Nephron progenitor cell (in vitro differentiated cells): ENCODE results near the gene TBC1D19.
"Not testable (repeated sequence)": the region's sequence is repeated elsewhere in the genome, so short reads cannot be mapped to it uniquely, and the experiment has no call there.

Source experiments
- DNase-seq: peaks from one replicate; pipeline ENCODE4 v3.0.0; 2021
- H3K27ac Mint-ChIP-seq: 2 replicates; pipeline ENCODE4 v1.8.0; 2021; ENCODE audit warnings: mild to moderate bottlenecking, moderate library complexity, mixed read lengths
- H3K27me3 Mint-ChIP-seq: 2 replicates; pipeline ENCODE4 v1.8.0; 2021; ENCODE audit warnings: mild to moderate bottlenecking, low read depth, mixed read lengths; ENCODE audit not compliant: poor library complexity
- H3K36me3 Mint-ChIP-seq: 2 replicates; pipeline ENCODE4 v1.8.0; 2021; ENCODE audit warnings: low read depth, mixed read lengths
- H3K4me1 Mint-ChIP-seq: 2 replicates; pipeline ENCODE4 v1.8.0; 2021; ENCODE audit warnings: mixed read lengths
- H3K4me3 Mint-ChIP-seq: 2 replicates; pipeline ENCODE4 v1.8.0; 2021; ENCODE audit warnings: mild to moderate bottlenecking, moderate library complexity, mixed read lengths
- H3K9me3 Mint-ChIP-seq: 2 replicates; pipeline ENCODE4 v1.8.0; 2021; ENCODE audit warnings: mild to moderate bottlenecking, moderate library complexity, mixed read lengths
- TF ChIP-seq, protein P1 (sequence below): fragments of 200-600 bp; sonication (generic); IDR thresholded peaks from 2 replicates; pipeline ENCODE4 v1.5.0; 2021; ENCODE audit warnings: antibody characterized with exemption

The TBC1D19 gene

DNA sequence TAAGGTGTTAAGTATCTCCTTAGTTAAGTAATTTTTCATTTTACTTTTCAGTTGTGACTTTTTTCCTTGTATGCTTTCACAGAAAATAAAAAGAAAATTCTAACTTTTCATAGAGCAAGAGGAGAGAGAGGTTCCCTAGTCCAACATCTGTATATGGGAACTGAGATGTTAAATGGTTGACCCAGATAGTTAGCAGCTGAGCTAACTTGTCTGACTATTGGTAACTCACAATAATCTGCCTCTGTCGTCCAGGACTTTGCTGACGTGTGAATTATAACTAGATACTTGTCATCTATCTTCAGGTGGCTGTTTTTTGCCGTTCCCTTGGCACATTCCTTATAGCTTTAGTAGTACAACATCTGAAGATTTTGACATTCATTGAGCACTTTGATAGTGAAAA, 29.9 kb downstream of the TBC1D19 start:
- Mint-ChIP-seq H3K36me3 (peaks cover 10% of the 10 kb centered on the region), H3K9me3 (no peaks in the 10 kb centered on the region), H3K4me3 (no peak overlapping the region), H3K27me3 (no peaks in the 10 kb centered on the region), H3K27ac (no peak overlapping the region), H3K4me1 (no peaks in the 10 kb centered on the region)
- TF ChIP-seq, protein P1, sequence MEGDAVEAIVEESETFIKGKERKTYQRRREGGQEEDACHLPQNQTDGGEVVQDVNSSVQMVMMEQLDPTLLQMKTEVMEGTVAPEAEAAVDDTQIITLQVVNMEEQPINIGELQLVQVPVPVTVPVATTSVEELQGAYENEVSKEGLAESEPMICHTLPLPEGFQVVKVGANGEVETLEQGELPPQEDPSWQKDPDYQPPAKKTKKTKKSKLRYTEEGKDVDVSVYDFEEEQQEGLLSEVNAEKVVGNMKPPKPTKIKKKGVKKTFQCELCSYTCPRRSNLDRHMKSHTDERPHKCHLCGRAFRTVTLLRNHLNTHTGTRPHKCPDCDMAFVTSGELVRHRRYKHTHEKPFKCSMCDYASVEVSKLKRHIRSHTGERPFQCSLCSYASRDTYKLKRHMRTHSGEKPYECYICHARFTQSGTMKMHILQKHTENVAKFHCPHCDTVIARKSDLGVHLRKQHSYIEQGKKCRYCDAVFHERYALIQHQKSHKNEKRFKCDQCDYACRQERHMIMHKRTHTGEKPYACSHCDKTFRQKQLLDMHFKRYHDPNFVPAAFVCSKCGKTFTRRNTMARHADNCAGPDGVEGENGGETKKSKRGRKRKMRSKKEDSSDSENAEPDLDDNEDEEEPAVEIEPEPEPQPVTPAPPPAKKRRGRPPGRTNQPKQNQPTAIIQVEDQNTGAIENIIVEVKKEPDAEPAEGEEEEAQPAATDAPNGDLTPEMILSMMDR = no peak
- DNase-seq = no peak

GRCh38 chr4:26619784-26620183, 35.9 kb downstream of the TBC1D19 start:
- no peaks in the 10 kb centered on the region for H3K27me3 Mint-ChIP-seq
- TF ChIP-seq, protein P1 = no peak
- H3K36me3 Mint-ChIP-seq = peaks cover 14% of the 10 kb centered on the region
- H3K4me3 Mint-ChIP-seq = no peak overlapping the region
- no peak for DNase-seq
- H3K27ac Mint-ChIP-seq = no peak overlapping the region
- peaks cover 19% of the 10 kb centered on the region for H3K4me1 Mint-ChIP-seq
- no peaks in the 10 kb centered on the region for H3K9me3 Mint-ChIP-seq

DNA sequence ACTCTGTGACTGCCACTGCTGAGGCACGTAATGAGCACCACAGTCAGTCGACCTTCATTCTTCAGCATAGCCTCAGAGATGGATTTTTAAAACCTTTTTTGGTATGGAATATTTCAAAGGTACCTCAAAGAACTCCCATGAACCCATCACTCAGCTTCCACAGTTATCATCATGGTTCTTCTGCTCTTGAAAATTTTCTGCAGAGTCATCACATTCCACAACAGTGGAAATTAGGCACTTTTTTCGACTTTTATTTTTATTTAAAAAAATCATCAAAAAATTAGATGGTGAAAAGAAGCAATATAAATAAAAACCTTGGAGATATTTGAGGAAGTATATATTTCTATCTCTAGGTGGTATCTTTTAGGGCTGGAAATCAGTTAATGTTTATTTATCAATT, 37.5 kb downstream of the TBC1D19 start:
- peaks cover 13% of the 10 kb centered on the region for H3K36me3 Mint-ChIP-seq
- H3K27ac Mint-ChIP-seq = no peak overlapping the region
- DNase-seq = no peak
- no peaks in the 10 kb centered on the region for H3K27me3 Mint-ChIP-seq
- TF ChIP-seq, protein P1 = no peak
- H3K9me3 Mint-ChIP-seq = peaks cover under 1% of the 10 kb centered on the region
- H3K4me1 Mint-ChIP-seq = peaks cover 23% of the 10 kb centered on the region
- no peak overlapping the region for H3K4me3 Mint-ChIP-seq

DNA sequence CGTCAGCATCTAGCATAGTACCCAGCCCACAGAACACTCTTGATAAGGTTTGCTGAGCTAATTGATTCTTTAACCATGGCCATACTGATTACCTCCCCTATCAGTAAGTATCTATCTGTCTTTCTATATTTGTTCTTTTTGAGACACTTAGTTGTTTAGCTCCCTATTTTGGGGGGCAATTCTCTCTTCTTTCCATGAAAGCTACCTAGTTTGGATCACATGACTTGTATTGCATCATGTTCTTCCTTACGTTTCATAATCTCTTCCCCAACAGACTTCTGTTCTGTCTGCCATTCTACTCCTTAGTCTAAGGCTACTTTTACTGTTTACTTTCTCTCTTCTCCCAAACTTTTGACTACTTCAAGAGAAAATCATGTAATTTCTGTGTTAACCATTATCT, 39.0 kb downstream of the TBC1D19 start:
- Mint-ChIP-seq H3K27ac (no peak overlapping the region), H3K27me3 (no peaks in the 10 kb centered on the region), H3K4me3 (no peak overlapping the region), H3K36me3 (peaks cover 14% of the 10 kb centered on the region), H3K9me3 (peaks cover 4% of the 10 kb centered on the region), H3K4me1 (peaks cover 23% of the 10 kb centered on the region)
- DNase-seq = no peak
- TF ChIP-seq, protein P1 = no peak

GRCh38 chr4:26626658-26627057, 42.8 kb downstream of the TBC1D19 start:
- not testable (repeated sequence) for H3K27ac Mint-ChIP-seq, H3K27me3 Mint-ChIP-seq
- peaks cover 17% of the 10 kb centered on the region for H3K36me3 Mint-ChIP-seq

GRCh38 chr4:26632916-26633315, 49.0 kb downstream of the TBC1D19 start:
- no peak for DNase-seq
- peaks cover 22% of the 10 kb centered on the region for H3K36me3 Mint-ChIP-seq
- H3K9me3 Mint-ChIP-seq = peaks cover 8% of the 10 kb centered on the region
- peaks cover 7% of the 10 kb centered on the region for H3K27me3 Mint-ChIP-seq
- TF ChIP-seq, protein P1 = no peak
- no peaks in the 10 kb centered on the region for H3K4me1 Mint-ChIP-seq
- H3K4me3 Mint-ChIP-seq = no peak overlapping the region
- H3K27ac Mint-ChIP-seq = no peak overlapping the region

More at GRCh38 chr4:26626658-26627057, 42.8 kb downstream of the TBC1D19 start:
- H3K4me3 Mint-ChIP-seq, DNase-seq: not testable (repeated sequence)
- peaks cover 23% of the 10 kb centered on the region for H3K4me1 Mint-ChIP-seq
- H3K9me3 Mint-ChIP-seq = peaks cover 12% of the 10 kb centered on the region
